Vagina (tissue), 2 donors: ENCODE measurements around the gene TRIM37. TPM values are rescaled to one million over a fixed set of nuclear protein-coding genes. Genes with fewer than 3 reads are reported as not detected.
"Not testable (repeated sequence)": the region's sequence is repeated elsewhere in the genome, so short reads cannot be mapped to it uniquely, and the experiment has no call there.

Source experiments
- DNase-seq, 2 donors: peaks; one replicate each; pipeline ENCODE4 v3.0.0-alpha.2; 2017; ENCODE audit errors: extremely low spot score in 2 of 2
- H3K27ac ChIP-seq: fragments of 200-600 bp; sonication (generic); one replicate; pipeline ENCODE4 v1.5.1; 2019
- H3K27me3 ChIP-seq: fragments of 200-600 bp; sonication (generic); one replicate; pipeline ENCODE4 v1.5.1; 2019
- H3K36me3 ChIP-seq, 2 donors: fragments of 200-600 bp; sonication (generic); one replicate each; pipeline ENCODE4 v1.5.1; 2017 to 2019
- H3K4me1 ChIP-seq: fragments of 200-600 bp; sonication (generic); one replicate; pipeline ENCODE4 v1.5.1; 2019
- H3K4me3 ChIP-seq, 2 donors: fragments of 200-600 bp; sonication (generic); 1 replicate in 1 of 2; 2 replicates in 1 of 2; pipeline ENCODE4 v1.5.1; 2016 to 2019
- H3K9me3 ChIP-seq: fragments of 200-600 bp; sonication (generic); one replicate; pipeline ENCODE4 v1.5.1; 2019
- CTCF ChIP-seq, 3 experiments: fragments of 450-650 bp in 2 of 3; fragments of 200-600 bp in 1 of 3; sonication (generic) in 1 of 3; IDR thresholded peaks; one replicate each; pipeline ENCODE4 v1.5.1; 2017 to 2019; ENCODE audit warnings: antibody characterized with exemption in 3 of 3, mild to moderate bottlenecking in 2 of 3, moderate library complexity in 2 of 3
- POLR2A ChIP-seq, 2 donors: fragments of 450-650 bp; IDR thresholded peaks; one replicate each; pipeline ENCODE4 v1.6.1; 2017; ENCODE audit warnings: antibody characterized with exemption in 2 of 2, mild to moderate bottlenecking in 2 of 2, moderate library complexity in 2 of 2
- POLR2AphosphoS5 ChIP-seq, 2 donors: sonication (generic); formaldehyde crosslinking; IDR thresholded peaks; one replicate each; pipeline ENCODE4 v1.9.0; 2017; ENCODE audit warnings: antibody characterized with exemption in 2 of 2, mild to moderate bottlenecking in 2 of 2, low read depth in 1 of 2; ENCODE audit not compliant: insufficient read depth in 1 of 2
- intact Hi-C: fragments of 100-400 bp; cut with DNase I; formaldehyde crosslinking; loops from one replicate; pipeline ENCODE4 v1.15.1; 2023
- total RNA-seq: library from RNA; depleted of rRNA; stranded (reverse); fragments of >200 nt; gene quantifications from one replicate; pipeline ENCODE4 v1.2.3, GENCODE V29; 2016

The TRIM37 gene
- total RNA-seq, 1 donor from 2014 or later: 20.4 TPM

DNA sequence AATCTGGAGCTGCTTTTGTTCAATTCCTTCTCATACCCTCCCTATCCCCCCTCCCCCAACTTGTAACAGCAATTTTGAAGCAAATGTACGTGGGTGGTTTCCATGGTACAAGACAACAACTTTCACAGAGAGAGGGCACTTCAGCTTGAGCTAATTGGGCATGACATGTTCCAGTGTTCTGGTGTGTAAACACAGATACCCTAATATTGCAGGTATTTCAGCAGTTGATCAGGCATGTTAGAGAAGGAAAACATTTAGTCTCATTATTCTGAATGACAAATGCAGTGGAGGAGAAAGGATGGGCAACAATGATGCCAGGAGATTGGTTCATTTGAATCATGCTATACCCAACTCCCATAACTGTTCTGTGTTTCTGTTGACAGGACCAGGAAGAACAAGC lies 137.5 kb downstream of the TRIM37 start:
- H3K36me3 ChIP-seq: no peaks in the 10 kb centered on the region
- DNase-seq: no peak
- no peak for TF ChIP-seq POLR2A (IDR thresholded peaks at IDR 0.05)
- no peak for TF ChIP-seq CTCF (IDR thresholded peaks at IDR 0.05)
- no peak for TF ChIP-seq POLR2AphosphoS5 (IDR thresholded peaks at IDR 0.05; ENCODE audit: insufficient read depth in 1 of 2, low read depth in 1 of 2)
- H3K4me3 ChIP-seq: no peak overlapping the region
- intact Hi-C loops: no loop called here
- no peaks in the 10 kb centered on the region for H3K27me3 ChIP-seq
- no peaks in the 10 kb centered on the region for H3K9me3 ChIP-seq
- no peaks in the 10 kb centered on the region for H3K4me1 ChIP-seq
- H3K27ac ChIP-seq: no peak overlapping the region

GRCh38 chr17:58968426-58969061 lies 138.1 kb downstream of the TRIM37 start:
- no peak for DNase-seq
- no peaks in the 10 kb centered on the region for H3K36me3 ChIP-seq

GRCh38 chr17:58966208-58966607 lies 140.5 kb downstream of the TRIM37 start:
- H3K27ac ChIP-seq: no peak overlapping the region
- no peaks in the 10 kb centered on the region for H3K27me3 ChIP-seq
- H3K4me3 ChIP-seq: no peak overlapping the region
- H3K36me3 ChIP-seq: no peaks in the 10 kb centered on the region
- no peaks in the 10 kb centered on the region for H3K4me1 ChIP-seq
- TF ChIP-seq POLR2AphosphoS5 (IDR thresholded peaks at IDR 0.05; ENCODE audit: insufficient read depth in 1 of 2, low read depth in 1 of 2): no peak
- no peak for TF ChIP-seq CTCF (IDR thresholded peaks at IDR 0.05)
- no peak for TF ChIP-seq POLR2A (IDR thresholded peaks at IDR 0.05)
- DNase-seq: no peak
- H3K9me3 ChIP-seq: no peaks in the 10 kb centered on the region
- intact Hi-C loops: no loop called here

More at GRCh38 chr17:58968426-58969061, 138.1 kb downstream of the TRIM37 start:
- no peak overlapping the region for H3K4me3 ChIP-seq
- TF ChIP-seq POLR2AphosphoS5 (IDR thresholded peaks at IDR 0.05; ENCODE audit: insufficient read depth in 1 of 2, low read depth in 1 of 2): no peak
- TF ChIP-seq POLR2A (IDR thresholded peaks at IDR 0.05): no peak
- no peak for TF ChIP-seq CTCF (IDR thresholded peaks at IDR 0.05)
- H3K27ac ChIP-seq: no peak overlapping the region
- intact Hi-C loops: no loop called here
- H3K9me3 ChIP-seq: no peaks in the 10 kb centered on the region
- no peaks in the 10 kb centered on the region for H3K4me1 ChIP-seq
- H3K27me3 ChIP-seq: no peaks in the 10 kb centered on the region

- Histone ChIP-seq H3K36me3 (no peaks in the 10 kb centered on the region), H3K4me3 (no peak overlapping the region), H3K27me3 (no peaks in the 10 kb centered on the region), H3K27ac (no peak overlapping the region), H3K4me1 (no peaks in the 10 kb centered on the region), H3K9me3 (no peaks in the 10 kb centered on the region)
- DNase-seq: no peak
- intact Hi-C loops: no loop called here
- no peak for TF ChIP-seq POLR2A (IDR thresholded peaks at IDR 0.05)
- TF ChIP-seq POLR2AphosphoS5 (IDR thresholded peaks at IDR 0.05; ENCODE audit: insufficient read depth in 1 of 2, low read depth in 1 of 2): no peak
- TF ChIP-seq CTCF (IDR thresholded peaks at IDR 0.05): no peak
Measured at GRCh38 chr17:58965221-58965620, 141.5 kb downstream of the TRIM37 start.

DNA sequence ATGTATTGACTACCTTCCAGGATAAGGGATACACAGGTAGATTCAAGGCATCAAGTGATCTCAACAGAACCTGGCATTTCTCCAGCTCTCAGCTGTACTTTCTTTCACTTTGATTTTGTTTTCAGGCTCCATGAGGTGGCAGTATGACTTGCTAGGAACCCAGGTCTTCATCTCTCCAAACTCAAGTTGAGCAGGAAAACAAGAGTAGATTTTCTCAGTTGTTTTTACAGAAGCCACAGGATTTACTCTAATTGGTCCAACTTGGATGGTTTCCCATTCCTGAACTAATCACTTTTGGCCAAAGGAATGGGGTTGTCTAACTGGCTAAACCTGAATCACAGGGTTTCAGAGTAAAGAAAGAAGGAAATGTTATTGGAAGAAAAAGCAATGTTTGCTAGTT lies 146.6 kb downstream of the TRIM37 start:
- TF ChIP-seq CTCF (IDR thresholded peaks at IDR 0.05): no peak
- TF ChIP-seq POLR2AphosphoS5 (IDR thresholded peaks at IDR 0.05; ENCODE audit: insufficient read depth in 1 of 2, low read depth in 1 of 2): peak in 1 of 2 donors; percentile 37
- intact Hi-C loops: no loop called here
- Histone ChIP-seq H3K27me3 (no peaks in the 10 kb centered on the region), H3K36me3 (no peaks in the 10 kb centered on the region), H3K4me1 (no peaks in the 10 kb centered on the region), H3K27ac (no peak overlapping the region), H3K9me3 (no peaks in the 10 kb centered on the region), H3K4me3 (no peak overlapping the region)
- no peak for DNase-seq

- H3K27me3 ChIP-seq, H3K27ac ChIP-seq, H3K36me3 ChIP-seq, H3K4me3 ChIP-seq, H3K9me3 ChIP-seq, DNase-seq, H3K4me1 ChIP-seq, intact Hi-C loops: not testable (repeated sequence)
Measured at GRCh38 chr17:58957725-58958073, 149.0 kb downstream of the TRIM37 start.
